H1 (cell line): ENCODE measurements around the gene WDR13.
"Not testable (repeated sequence)": the region's sequence is repeated elsewhere in the genome, so short reads cannot be mapped to it uniquely, and the experiment has no call there.

Source experiments
- EGR1 ChIP-seq: IDR thresholded peaks from 2 replicates; pipeline ENCODE4 v1.6.1; 2011; ENCODE audit warnings: low read depth, low read length, borderline replicate concordance
- POLR2A ChIP-seq, 2 experiments: IDR thresholded peaks; 1 replicate in 1 of 2; 2 replicates in 1 of 2; pipeline ENCODE4 v1.6.1; 2011; ENCODE audit warnings: low read depth in 2 of 2, low read length in 2 of 2, mild to moderate bottlenecking in 2 of 2; ENCODE audit errors: control extremely low read depth in 1 of 2

DNA sequence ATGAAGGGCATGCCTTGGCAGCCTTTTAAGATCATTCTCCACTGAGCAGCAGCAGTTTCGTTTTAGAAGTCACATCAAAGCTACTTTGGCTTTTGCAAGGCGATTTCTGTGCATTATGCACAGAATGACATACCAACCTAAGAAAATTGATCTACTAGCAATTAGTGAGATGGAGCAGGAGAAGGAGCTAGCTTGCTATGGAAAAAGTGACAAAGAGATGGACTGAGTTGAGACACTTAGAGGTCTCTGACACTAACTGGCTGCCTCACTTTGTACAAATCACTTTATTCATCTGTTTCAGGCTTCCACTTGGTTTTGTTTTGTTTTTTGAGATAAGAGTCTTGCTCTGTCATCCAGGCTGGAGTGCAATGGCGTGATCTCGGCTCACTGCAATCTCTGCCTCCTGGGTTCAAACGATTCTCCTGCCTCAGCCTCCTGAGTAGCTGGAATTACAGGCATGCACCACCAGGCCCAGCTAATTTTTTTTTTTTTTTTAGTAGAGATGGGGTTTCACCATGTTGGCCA lies 54.8 kb downstream of the WDR13 start:
- not testable (repeated sequence) for TF ChIP-seq POLR2A (IDR thresholded peaks at IDR 0.05; ENCODE audit: control extremely low read depth in 1 of 2, low read depth in 2 of 2, low read length in 2 of 2); EGR1
